Esophagus (tissue), 2 donors: ENCODE measurements around the gene RNF150. TPM values are rescaled to one million over a fixed set of nuclear protein-coding genes. Genes with fewer than 3 reads are reported as not detected.

Experiments used
- H3K27ac ChIP-seq, 2 donors: one replicate each; pipeline ENCODE4 v1.5.1; 2013; ENCODE audit warnings: low read depth in 2 of 2, mild to moderate bottlenecking in 2 of 2, inconsistent platforms in 1 of 2, low read length in 1 of 2, moderate library complexity in 1 of 2
- H3K27me3 ChIP-seq, 2 donors: one replicate each; pipeline ENCODE4 v1.6.1; 2013; ENCODE audit warnings: low read length in 2 of 2, control low read depth in 1 of 2, mild to moderate bottlenecking in 1 of 2; ENCODE audit not compliant: insufficient read depth in 2 of 2, control insufficient read depth in 1 of 2
- H3K36me3 ChIP-seq, 2 donors: one replicate each; pipeline ENCODE4 v1.6.1; 2013; ENCODE audit warnings: low read length in 1 of 2; ENCODE audit not compliant: control insufficient read depth in 2 of 2, insufficient read depth in 2 of 2
- H3K4me1 ChIP-seq, 2 donors: one replicate each; pipeline ENCODE4 v1.6.1; 2013; ENCODE audit warnings: low read length in 1 of 2; ENCODE audit not compliant: control insufficient read depth in 2 of 2, insufficient read depth in 2 of 2
- H3K4me3 ChIP-seq, 2 donors: one replicate each; pipeline ENCODE4 v1.5.1; 2013; ENCODE audit warnings: low read length in 2 of 2, mild to moderate bottlenecking in 2 of 2, low read depth in 1 of 2, moderate library complexity in 1 of 2
- H3K9me3 ChIP-seq, 2 donors: one replicate each; pipeline ENCODE4 v1.6.1; 2013; ENCODE audit warnings: mild to moderate bottlenecking in 2 of 2, low read depth in 1 of 2, low read length in 1 of 2, moderate library complexity in 1 of 2; ENCODE audit not compliant: control insufficient read depth in 2 of 2, insufficient read depth in 1 of 2
- WGBS, 2 donors: extraction: QIAGEN DNeasy Blood & Tissue Kit; methylation state at CpG; one replicate each; pipeline ENCODE4 v1.1.7; 2013; 5-methylcytosine and 5-hydroxymethylcytosine counted together
- polyA plus RNA-seq, 2 donors: library from polyadenylated mRNA; stranded (reverse); fragments of 200-250 nt; gene quantifications; one replicate each; pipeline ENCODE4 v1.2.3, GENCODE V29; 2013
- donor health status: healthy with polysubstance abuse.
- donor health status: Bipolar disorder and iron deficiency.

RNF150 gene
- polyA plus RNA-seq, 2 donors: 0.41 to 0.87 TPM

DNA sequence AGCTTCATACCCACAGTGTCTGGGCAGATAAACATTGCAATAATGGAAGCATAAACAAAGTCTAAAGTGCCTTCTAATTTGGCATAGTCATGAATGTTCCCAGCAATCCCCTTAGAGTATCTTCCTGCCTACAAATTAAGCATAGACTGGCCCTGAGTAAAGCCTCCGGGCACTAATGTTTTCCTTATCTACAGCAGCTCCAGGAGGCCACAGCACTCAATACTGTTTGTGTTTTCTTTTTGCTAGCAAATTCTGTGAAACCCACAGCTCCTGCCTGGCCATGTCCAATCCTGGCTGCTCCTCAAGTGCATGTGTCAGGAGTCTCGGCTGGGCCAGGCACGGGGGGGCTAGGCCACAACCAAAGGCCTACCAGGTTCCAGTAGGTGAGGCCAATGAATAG is 274.4 kb downstream of the RNF150 start:
- Histone ChIP-seq H3K27ac (no peak overlapping the region), H3K4me3 (no peak overlapping the region), H3K27me3 (no peaks in the 10 kb centered on the region), H3K36me3 (no peaks in the 10 kb centered on the region), H3K9me3 (no peaks in the 10 kb centered on the region), H3K4me1 (peaks cover 0 to 5% of the 10 kb centered on the region in 2 donors)
- WGBS, 2 donors: 51 to 52% methylated on average over 3 of the region's 3 CpGs

DNA sequence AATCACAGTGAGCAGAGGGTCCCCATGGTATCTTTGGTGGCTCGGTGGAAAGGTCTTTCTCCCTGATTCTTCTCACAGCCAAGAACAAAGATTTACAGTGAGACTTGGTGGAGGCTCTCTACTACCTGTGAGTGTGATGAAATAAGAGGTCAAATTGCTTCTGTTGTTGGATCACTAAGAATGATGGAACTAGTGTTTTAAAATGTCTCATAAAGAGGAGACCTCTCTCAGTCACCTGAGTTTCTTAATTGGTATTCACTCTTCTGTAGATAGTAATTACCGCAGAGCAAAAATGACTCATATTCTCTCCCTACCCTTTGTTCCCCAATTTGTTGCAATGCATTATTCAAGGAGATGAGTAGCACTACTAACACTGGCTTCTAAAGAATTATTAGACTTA is 276.2 kb downstream of the RNF150 start:
- Histone ChIP-seq H3K4me1 (peaks cover 0 to 5% of the 10 kb centered on the region in 2 donors), H3K36me3 (no peaks in the 10 kb centered on the region), H3K27me3 (no peaks in the 10 kb centered on the region), H3K27ac (peak overlapping the region; percentile 82 to 90), H3K4me3 (no peak overlapping the region), H3K9me3 (no peaks in the 10 kb centered on the region)
- 50 to 66% methylated on average over 2 of the region's 2 CpGs for WGBS, 2 donors

DNA sequence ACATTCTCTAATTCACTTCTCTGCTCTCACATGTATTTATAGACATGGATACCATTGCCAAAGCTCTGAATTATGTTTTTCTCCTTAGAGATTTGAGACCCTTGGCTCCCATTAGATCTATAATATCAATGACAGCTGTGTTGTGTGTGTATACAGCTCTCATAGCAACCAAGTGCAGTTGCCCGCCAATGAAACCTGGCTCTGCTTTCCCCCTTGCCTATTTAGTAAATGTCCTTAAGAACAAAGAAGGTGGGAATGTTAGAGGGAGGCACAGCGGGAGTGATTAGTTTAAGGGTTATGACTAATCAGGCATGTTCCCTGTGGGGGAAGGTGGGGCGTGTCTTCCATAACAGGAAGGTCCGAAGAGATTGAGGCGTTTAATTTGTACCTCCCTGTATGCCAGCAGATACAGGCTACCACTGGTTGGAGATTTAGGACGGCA is 276.6 kb downstream of the RNF150 start:
- Histone ChIP-seq H3K36me3 (no peaks in the 10 kb centered on the region), H3K9me3 (no peaks in the 10 kb centered on the region), H3K4me1 (peaks cover 0 to 5% of the 10 kb centered on the region in 2 donors), H3K27ac (peak overlapping the region; percentile 82 to 90), H3K4me3 (no peak overlapping the region), H3K27me3 (no peaks in the 10 kb centered on the region)
- 18 to 38% methylated on average over 6 of the region's 6 CpGs for WGBS, 2 donors

DNA sequence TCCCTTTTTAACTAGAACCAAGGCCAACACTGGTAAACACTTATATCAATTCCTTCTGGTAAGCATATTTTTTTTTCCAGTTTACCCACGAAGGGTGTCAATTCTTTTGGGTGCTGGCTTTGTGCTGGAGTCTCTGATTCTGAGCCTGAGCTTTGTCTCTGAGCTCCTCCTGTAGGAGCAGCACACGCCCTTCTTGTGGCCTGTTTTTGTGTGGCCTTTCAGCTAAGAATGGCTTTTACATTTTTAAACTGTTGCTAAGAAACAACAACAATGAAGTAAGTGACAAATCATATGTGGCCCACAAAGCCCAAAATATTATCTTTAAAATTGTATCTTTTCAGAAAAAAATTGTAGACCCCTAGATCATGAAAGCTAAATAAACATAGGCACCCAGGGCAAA is 279.1 kb downstream of the RNF150 start:
- no peaks in the 10 kb centered on the region for H3K27me3 ChIP-seq
- no peak overlapping the region for H3K4me3 ChIP-seq
- H3K9me3 ChIP-seq: no peaks in the 10 kb centered on the region
- no peaks in the 10 kb centered on the region for H3K36me3 ChIP-seq
- H3K27ac ChIP-seq: no peak overlapping the region
- WGBS, 2 donors: 37 to 63% methylated on average over 2 of the region's 2 CpGs
- H3K4me1 ChIP-seq: peaks cover 0 to 5% of the 10 kb centered on the region in 2 donors

- WGBS, 2 donors: 74 to 82% methylated on average over 1 of the region's 1 CpG
- no peak overlapping the region for H3K27ac ChIP-seq
- H3K9me3 ChIP-seq: no peaks in the 10 kb centered on the region
- no peaks in the 10 kb centered on the region for H3K36me3 ChIP-seq
- peaks cover 0 to 3% of the 10 kb centered on the region in 2 donors for H3K4me1 ChIP-seq
- no peak overlapping the region for H3K4me3 ChIP-seq
- no peaks in the 10 kb centered on the region for H3K27me3 ChIP-seq
Observed at GRCh38 chr4:140851804-140852203, 281.5 kb downstream of the RNF150 start.

- no peak overlapping the region for H3K27ac ChIP-seq
- no peaks in the 10 kb centered on the region for H3K27me3 ChIP-seq
- H3K36me3 ChIP-seq: no peaks in the 10 kb centered on the region
- no peak overlapping the region for H3K4me3 ChIP-seq
- no peaks in the 10 kb centered on the region for H3K9me3 ChIP-seq
- WGBS, 2 donors: 1 to 3% methylated on average over 6 of the region's 6 CpGs
- H3K4me1 ChIP-seq: peaks cover 0 to 2% of the 10 kb centered on the region in 2 donors
Observed at GRCh38 chr4:140851032-140851636, 282.1 kb downstream of the RNF150 start.

DNA sequence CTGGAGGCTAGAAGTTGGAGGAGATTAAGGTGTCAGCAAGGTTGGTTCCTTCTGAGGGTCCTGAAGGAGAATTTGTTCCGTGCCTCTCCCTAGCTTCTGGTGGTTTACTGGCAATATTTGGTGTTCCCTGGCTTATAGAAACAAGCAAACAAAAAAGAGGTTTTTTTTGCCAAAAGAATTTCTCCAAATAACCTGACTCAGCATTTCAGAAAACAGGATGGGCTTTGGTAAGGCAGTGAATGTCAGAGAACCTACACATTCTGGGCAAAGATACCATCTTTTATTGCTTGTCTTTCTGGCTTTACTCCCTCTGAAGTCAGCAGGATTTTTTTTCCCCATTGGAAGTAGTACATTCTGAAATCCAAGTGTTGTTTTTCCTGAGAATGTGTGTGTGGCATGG is 283.7 kb downstream of the RNF150 start:
- Histone ChIP-seq H3K4me1 (no peaks in the 10 kb centered on the region), H3K4me3 (no peak overlapping the region), H3K9me3 (no peaks in the 10 kb centered on the region), H3K36me3 (no peaks in the 10 kb centered on the region), H3K27ac (no peak overlapping the region), H3K27me3 (no peaks in the 10 kb centered on the region)
- WGBS, 2 donors: 79 to 93% methylated on average over 1 of the region's 1 CpG

DNA sequence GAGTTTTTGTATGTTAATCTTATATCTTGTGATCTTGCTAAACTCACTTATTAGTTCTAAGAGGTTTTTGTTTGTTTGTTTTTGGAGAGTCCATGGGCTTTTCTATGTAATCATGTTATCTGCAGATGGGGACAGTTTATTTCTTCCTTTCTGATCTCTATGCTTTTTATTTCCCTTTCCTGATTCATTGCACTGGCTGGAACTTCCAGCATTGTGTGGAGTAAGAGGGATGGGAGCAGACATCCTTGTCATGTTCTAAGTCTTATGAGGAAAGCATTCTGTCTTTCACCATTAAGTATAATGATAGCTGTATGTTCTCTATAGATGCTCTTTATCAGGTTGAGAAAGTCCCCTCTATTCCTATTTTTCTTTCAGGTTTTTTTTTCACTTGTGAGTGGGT is 286.5 kb downstream of the RNF150 start:
- Histone ChIP-seq H3K9me3 (no peaks in the 10 kb centered on the region), H3K4me3 (no peak overlapping the region), H3K27ac (no peak overlapping the region), H3K4me1 (no peaks in the 10 kb centered on the region), H3K27me3 (no peaks in the 10 kb centered on the region), H3K36me3 (no peaks in the 10 kb centered on the region)

DNA sequence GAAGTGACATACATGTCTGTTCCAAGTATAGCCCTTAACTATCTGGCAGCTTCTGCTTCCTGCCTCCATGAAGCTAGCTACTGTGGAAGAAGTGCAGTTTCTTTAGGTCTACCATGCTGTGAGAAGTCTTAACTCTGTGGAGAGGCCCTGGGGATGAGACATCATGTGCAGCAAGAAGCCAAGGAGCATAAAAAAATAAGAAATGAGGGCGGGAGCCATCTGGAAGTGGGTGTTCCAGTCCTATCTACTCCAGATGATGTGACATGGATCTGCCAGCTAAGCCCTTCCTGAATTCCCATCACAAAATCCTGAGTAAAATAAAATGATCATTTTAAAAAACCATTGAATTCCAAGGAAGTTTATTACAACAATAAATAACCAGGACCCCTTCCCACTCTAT is 289.2 kb downstream of the RNF150 start:
- no peak overlapping the region for H3K4me3 ChIP-seq
- no peak overlapping the region for H3K27ac ChIP-seq
- no peaks in the 10 kb centered on the region for H3K4me1 ChIP-seq
- 72 to 90% methylated on average over 1 of the region's 1 CpG for WGBS, 2 donors
- no peaks in the 10 kb centered on the region for H3K27me3 ChIP-seq
- H3K36me3 ChIP-seq: no peaks in the 10 kb centered on the region
- no peaks in the 10 kb centered on the region for H3K9me3 ChIP-seq

DNA sequence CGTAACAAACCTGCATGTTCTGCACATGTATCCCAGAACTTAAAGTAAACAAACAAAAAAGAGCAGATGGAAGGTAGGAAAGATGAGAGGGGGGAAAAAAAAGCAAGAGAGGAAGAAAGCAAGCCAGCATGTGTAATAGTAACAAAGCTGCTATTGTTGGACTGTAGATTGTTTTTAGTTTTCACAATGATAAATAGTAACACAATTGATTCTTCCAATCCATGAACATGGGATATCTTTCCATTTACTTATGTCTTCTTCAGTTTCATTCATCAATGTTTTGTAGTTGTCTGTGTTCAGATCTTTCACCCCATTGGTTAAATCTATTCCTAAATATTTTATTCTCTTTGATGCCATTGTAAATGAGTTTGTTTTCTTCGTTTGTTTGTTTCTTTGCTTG is 292.1 kb downstream of the RNF150 start:
- 78 to 79% methylated on average over 2 of the region's 2 CpGs for WGBS, 2 donors
- no peaks in the 10 kb centered on the region for H3K27me3 ChIP-seq
- no peaks in the 10 kb centered on the region for H3K36me3 ChIP-seq
- no peak overlapping the region for H3K27ac ChIP-seq
- no peaks in the 10 kb centered on the region for H3K4me1 ChIP-seq
- H3K9me3 ChIP-seq: no peaks in the 10 kb centered on the region
- no peak overlapping the region for H3K4me3 ChIP-seq
